C1 segment of cervical spinal cord (tissue), 14 donors: Measurements from ENCODE around the gene RDH5.
A peak's percentile ranks its signal among the peaks of the same experiment; 100 is the strongest.

Experiments used
- DNase-seq, 14 donors: peaks; one replicate each; lab custom pipeline; 2025; lab: John Stamatoyannopoulos, UW

The RDH5 gene

DNA sequence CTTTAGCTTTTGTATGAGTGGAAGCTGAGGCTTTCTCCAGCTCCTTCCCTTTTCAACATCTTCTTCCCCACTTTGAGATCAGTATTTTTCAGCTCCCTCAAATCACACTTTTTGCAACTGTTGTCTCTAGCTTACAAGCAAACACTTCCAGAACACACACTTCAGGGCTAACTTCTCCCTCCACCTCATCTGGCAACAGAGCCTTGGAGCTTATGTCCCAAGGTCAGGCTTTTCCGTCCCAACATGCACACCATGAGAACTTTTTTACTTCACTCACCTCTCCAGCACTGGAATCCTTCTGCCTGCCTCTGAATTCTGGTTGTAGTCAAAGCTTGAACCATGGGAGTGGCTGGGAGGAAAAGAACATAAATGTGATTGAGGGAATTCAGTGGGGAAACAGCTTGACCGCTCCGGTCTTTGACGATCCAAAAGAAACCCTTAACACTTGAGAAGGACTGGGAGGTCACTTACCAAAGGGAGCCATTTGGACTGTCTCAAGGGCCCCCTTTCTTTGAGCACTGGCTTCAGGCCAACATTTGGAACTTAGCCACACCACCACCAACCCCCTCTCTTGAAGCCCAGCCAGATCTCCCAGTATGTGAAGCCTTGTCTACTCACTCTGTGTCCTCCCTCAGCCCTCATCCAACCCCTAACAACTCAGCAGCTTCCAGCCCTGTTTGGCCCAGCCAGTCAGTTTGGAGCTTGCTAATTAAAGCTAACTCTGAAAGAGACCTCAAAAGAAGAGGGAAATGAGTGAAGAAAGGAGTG lies 8.2 kb upstream of the RDH5 start:
- peak in 1 of 14 donors; percentile 17 for DNase-seq

DNA sequence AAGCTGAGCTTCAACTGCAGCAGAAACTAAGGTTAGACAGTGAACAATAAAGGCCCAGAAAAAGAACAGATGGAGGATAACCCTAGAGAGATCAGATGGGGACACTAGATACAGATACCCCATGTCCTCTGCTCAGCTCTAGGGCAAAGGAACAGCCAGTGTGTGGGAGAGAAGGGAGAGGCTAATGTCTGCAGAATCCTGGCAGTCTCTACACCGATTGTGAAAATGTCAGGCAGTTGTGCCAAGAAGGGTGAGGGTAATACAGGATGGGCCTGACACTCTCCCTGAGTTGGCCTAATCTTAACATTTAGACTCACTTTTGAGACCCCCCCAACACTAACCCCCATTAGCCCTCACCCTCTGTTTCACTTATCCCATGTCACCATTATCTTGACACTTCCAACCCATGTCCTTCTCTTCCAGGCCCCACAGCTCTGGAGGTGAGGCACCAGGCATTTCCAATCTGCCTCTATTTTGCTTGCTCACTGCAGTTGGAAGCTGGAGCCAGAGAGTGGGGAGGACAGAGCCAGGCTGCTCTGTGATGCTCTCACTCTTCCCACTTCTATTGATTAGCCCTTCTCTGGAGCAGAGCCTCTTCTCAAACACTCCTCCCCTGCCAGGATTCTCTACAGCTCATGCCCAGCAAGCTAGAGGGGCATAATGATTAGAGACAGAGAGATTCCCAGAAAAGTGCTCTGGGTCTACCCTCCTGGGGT lies 7.3 kb upstream of the RDH5 start:
- DNase-seq: no peak

DNA sequence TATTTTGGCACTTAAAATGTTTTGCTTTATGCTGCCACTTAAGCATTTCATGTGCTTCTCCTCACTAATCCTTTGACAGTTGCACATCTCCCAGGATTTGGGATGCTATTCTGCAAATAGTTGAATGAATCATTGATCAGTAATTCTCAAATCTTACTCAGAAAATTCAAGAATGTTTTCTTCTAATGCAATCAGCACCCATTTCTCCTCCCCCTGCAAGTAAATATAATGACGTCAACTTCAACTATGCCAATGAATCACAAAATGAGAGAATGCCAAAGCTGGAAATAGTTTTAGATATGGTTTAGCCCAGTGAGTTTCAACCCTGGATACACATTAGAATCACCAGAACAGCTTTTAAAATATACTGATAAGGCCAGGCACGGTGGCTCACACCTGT lies 6.5 kb upstream of the RDH5 start:
- no peak for DNase-seq

DNA sequence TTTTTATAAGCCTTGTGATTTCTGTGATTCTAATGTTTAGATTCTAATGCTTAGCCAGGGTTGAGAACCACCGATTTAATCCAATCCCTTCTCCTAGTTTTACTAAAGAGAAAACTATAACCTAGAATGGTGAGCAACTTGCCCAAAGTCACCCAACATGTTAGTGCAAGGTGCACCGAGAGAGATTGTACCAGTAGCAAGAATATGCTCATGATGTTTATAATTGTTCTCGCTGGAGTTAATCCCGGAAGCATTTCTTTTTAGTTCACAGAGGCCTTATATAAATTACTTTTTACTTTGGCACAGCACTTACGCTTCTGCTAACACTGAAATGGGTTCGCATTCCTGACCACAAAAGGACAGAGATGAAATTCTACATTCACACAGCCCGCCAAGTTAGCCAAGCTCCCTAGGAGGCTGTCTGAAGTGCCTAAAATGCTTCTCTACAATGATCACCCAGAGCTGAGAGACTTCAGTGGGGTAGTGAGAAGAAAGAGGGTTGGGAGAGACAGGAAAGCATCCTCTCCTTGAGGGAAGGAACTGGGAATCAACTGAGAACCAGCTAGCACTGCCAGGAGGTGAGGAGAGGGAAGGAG lies 4.9 kb upstream of the RDH5 start:
- DNase-seq: no peak

DNA sequence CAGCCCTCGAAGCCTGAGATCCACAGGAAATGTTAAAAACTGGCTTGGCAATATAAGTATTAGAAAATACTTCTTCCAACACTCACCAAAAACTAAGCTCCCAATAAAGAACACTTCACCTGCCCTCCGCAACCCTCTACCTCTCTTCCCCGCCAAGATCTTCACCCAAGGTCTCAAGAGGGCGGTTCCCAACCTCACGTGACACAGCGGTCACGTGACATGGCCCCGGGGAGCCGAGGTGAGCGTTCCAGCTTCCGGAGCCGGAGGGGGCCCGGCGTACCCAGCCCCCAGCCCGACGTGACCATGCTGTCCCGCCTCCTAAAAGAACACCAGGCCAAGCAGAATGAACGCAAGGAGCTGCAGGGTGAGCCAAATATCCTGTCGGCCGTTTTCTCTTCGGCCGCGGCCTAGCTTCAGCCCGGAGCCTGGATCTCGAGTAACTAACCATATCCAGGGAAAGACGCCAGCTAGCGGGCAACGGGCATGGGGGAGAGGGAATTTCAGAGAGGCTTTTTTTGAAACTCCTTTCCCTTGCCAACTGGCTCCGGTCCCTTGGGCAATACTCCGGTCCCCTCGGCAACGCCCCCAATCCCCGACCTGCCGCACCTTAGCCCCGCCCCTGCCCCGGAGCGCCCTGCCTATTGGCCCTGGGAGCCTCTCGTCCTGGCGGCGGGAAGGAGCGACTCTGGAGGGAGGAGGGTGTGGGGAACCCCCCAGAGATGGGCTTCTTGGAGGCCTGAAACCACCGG lies 4.2 kb upstream of the RDH5 start, which contains the start of gene BLOC1S1:
Gene BLOC1S1, plus strand, starts transcription at position 214 of the 749 bp plus-strand sequence. Its CDS starts 6 bp downstream, at position 220.
- peak; percentile 44 to 91 (median 84) for DNase-seq

DNA sequence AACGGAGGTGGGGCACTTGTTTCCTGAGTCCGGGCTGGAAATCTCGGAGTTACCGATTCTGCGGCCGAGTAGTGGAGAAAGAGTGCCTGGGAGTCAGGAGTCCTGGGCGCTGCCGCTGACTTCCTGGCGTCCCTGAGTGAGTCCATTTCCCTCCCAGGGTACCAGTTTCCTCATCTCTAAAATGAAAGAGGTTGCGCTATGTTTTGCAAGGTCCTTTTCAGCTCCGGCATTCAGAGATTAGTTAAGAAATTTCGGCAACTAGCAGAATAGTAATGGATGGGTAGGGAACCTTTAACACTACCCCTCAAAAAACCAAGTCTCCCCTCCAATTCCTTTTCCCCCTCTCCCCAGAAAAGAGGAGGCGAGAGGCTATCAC lies 3.6 kb upstream of the RDH5 start:
- DNase-seq: no peak

DNA sequence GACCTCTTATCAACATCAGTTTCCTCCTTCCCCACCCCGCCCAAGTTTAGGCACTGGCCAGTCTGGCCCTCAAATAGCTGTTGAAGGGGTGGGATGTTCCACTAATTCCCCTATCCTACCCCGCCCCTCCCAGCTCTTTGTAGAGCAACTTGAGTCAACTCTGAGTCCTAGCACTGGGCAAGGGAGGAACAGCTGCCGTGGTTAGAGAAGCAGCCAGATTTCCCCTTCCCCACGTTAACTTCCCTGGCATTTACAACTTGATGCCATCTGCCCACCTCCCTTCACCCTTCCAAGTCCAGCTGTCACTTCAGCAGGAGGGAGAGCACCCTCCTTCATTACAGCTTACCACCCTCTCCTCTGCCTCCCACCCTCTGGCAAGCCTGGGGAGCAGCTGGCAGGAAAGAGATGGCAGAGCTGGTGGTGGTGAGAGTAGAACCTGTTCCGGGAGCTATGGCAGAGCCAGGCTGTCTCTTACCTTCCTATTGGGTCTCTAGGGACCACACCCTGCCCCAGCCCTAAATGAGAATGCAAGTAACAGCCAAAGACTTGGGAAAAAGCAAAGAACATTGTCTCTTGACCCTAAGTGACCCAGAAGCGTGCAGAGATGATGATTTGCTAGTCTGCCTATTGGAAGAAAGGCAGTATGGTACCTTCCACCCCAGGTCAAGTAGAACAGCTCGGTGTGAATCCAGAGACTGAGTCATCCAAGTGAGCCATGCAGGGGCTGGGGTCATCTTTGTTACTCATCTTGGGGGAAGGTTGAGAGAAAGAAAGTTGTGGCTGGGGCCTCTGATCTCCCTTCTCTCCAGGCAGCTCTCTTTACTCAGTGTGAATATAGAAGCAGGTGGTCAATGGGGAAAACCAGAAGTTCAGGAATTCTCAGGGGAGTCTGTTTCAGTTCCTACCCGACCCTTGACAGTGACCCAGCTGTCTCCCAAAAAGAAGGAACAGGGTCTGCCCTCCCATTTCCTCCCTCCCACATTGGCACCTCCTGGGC lies 2.9 kb upstream of the RDH5 start:
- peak in 1 of 14 donors; percentile 21 for DNase-seq

DNA sequence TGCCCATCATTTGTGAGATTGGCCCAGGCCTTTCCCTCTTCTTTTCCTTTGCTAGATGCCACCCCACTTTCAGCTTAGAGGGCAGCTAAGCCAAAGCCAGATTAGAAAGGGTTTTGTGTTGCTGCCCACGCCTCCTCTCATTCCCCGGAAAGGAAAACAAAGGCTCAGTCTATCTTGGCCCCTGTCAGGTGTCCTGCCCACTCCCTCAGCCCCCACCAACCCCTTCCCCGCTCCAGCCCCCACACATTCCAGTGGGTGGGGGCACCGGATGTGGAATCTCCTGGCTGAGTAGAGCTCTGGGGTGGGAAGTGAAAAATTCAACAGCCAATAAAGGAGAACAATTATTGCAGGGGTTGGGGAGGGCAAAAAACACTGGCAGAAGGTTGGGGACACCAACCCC lies 2.2 kb upstream of the RDH5 start:
- DNase-seq: no peak

DNA sequence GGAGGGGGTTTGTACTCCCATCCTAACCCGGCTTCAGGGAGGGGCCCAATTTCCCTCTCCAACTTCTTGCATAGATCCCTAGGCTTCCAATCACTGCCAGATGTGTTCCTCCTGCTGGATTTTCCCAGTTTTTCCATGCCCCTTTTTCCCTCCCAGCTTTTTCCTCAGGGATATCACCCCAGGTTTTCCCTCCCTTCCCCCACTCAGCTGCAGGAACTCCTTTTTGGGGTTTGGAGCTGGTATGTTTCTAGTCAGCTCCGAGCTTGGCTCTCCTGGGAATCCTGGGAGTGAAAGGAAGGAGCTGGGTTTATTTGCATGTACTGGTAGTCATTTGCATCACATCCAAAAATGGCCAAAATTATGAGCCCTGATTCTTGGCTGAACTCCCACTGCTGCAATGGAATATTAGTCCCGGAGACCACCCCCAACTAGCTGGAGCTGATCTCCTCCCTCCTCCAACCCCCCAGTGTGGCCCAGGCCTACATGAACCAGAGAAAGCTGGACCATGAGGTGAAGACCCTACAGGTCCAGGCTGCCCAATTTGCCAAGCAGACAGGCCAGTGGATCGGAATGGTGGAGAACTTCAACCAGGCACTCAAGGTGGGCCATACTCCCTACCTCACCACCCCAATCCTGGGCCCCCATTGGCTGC lies 1.4 kb upstream of the RDH5 start:
- DNase-seq: no peak

DNA sequence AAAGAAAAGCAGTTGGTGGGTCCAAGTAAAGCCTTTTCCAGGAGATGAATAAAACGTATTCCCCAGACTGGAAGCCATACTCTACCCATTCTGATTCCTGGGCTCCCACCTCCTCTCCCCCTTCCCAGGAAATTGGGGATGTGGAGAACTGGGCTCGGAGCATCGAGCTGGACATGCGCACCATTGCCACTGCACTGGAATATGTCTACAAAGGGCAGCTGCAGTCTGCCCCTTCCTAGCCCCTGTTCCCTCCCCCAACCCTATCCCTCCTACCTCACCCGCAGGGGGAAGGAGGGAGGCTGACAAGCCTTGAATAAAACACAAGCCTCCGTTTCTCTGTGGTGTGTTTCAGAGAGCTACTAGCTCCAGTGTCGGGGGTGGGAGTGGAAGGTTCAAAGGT lies 822 bp upstream of the RDH5 start:
- DNase-seq: no peak

DNA sequence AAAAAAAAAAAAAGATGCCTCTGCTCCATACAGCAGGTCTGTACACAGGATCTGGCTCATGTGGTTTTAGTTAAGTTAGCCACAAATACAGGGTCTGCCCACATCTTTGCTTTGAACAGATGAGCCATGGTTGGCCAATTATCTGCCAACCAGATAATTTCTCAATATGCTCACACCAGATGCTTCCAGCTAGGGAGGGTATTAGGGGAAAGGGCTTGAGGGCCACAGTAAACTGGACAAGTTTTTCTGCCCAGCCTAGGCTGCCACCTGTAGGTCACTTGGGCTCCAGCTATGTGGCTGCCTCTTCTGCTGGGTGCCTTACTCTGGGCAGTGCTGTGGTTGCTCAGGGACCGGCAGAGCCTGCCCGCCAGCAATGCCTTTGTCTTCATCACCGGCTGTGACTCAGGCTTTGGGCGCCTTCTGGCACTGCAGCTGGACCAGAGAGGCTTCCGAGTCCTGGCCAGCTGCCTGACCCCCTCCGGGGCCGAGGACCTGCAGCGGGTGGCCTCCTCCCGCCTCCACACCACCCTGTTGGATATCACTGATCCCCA lies 776 bp downstream of the RDH5 start:
- peak in 10 of 14 donors; percentile 35 to 88 (median 61) for DNase-seq

DNA sequence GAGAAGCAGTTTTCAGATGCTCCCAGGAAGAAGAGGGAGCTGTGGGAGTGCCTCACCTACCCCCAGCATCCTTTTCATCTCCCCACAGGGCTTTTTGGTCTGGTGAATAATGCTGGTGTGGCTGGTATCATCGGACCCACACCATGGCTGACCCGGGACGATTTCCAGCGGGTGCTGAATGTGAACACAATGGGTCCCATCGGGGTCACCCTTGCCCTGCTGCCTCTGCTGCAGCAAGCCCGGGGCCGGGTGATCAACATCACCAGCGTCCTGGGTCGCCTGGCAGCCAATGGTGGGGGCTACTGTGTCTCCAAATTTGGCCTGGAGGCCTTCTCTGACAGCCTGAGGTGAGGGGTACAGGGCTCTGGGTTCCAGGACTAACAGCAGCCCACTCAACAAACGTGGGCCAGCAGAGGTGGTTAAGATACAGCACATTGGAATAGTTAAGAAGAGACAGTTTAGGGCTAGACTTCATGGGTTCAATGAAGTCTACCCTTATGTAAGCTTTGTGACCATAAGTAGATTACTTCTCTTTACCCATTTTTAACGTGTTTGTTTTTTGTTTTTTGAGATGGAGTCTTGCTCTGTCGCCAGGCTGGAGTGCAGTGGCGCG lies 1.5 kb downstream of the RDH5 start:
- no peak for DNase-seq

DNA sequence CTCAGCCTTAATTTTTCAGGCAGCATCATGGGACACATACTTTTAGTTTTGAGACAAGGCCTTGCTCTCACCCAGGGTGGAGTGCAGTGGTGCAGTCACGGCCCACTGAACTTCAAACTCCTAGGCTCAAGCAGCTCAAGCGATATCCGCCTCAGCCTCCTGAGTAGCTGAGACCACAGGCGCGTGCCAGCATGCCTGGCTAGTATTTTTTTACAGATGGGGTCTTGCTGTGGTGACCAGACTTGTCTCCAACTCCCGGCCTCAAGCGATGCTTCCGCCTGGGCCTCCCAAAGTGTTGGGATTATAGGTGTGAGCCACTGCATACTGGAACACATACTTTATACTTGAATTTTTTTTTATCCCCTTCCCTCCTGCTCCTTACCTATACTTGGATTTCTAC lies 2.8 kb downstream of the RDH5 start:
- no peak for DNase-seq

DNA sequence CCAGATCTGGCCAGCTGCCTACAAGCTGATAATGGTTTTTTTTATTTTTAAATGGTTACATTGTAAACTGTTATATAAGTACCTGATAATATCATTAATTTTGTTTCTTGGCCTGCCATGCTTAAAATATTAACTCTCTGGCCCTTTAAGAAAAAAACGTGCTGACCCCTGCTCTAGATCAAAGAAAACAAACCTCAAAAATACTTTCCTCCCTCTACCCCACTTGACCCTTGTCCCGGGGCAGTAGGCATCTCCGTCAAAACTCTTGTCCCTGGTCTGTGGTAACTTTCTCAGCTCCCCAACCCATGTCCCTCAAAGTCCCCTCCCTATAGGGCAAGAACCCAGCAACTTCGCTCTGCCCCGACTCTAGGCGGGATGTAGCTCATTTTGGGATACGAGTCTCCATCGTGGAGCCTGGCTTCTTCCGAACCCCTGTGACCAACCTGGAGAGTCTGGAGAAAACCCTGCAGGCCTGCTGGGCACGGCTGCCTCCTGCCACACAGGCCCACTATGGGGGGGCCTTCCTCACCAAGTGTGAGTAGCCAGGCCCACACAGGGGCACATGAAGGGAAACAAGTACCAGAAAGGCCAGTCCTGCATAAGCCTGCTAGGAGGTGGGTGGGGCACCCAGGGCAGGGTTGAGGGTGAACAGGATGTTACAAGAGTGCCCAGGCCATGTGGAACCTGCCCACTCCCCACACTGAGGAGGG lies 3.5 kb downstream of the RDH5 start:
- DNase-seq: no peak

DNA sequence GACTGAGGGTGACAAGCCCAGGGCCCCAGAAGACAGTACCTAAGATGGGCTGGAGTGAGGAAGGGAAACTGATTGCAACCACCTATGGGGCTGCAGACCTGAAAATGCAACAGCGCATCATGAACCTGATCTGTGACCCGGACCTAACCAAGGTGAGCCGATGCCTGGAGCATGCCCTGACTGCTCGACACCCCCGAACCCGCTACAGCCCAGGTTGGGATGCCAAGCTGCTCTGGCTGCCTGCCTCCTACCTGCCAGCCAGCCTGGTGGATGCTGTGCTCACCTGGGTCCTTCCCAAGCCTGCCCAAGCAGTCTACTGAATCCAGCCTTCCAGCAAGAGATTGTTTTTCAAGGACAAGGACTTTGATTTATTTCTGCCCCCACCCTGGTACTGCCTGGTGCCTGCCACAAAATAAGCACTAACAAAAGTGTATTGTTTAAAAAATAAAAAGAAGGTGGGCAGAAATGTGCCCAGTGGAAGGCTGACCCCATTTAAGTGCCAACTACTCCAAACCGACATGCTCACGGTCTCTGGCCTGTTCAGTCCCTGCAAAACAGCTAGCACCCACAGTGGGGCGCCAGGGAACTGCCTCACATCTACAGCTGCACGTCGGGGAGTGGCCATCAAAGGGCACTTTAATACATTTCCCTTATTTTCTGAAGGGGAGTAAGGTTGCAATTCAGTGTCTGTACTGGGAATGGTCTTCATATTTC lies 4.2 kb downstream of the RDH5 start:
- DNase-seq: peak in 10 of 14 donors; percentile 16 to 60 (median 36)

DNA sequence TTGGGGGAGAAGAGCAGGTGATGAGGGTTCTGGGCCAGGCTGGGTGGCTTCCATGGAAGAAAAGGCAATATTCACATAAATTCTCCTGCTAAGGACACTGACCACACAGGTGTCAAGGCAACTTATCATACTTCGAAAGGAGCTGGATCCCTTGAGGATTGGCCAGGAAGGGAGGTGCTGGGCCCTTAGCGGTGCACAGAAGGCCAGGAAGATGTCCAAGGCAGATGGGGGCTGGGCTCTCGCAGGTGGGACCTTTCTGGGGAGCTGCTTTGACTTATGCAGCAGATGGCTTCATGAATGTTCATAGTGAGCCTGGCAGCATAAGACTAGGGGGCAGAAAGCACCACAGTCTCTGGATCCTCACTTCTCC lies 4.7 kb downstream of the RDH5 start:
- DNase-seq: no peak

DNA sequence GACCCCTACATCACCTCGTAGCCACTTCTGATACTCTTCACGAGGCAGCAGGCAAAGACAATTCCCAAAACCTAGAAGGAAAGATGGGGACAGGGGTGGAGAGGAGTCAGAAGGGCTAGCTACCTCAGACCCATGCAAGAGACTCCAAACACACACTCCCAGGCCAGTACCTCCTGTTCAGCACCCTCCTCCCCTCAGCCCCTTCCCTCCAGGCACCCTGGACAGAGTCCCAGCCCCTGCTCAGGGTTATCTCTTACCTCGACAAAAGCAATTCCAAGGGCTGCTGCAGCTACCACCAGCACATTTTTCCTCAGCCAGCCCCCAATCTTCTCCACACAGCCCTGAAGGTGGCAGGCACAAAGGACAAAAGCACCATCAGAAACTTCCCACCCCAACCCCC lies 5.4 kb downstream of the RDH5 start:
- no peak for DNase-seq

DNA sequence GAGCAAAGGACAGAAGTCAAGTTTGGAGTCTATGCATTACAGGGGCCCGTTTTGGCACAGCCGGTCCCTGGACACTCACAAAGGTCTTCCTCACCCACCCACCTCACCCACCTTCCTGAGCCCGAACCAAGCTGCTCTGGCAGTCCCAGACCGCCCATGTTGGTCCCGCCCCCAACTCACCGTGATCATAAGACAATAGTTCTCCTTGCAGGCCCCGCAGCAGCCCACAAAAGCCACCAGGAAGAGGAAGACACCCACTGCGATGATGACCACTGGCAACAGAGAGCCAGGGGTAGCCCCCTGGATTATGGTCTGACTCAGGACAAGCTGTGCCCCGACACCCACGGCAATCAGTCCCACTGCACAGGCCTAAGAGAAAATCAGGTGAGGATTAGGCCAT lies 6.8 kb downstream of the RDH5 start:
- DNase-seq: peak in 1 of 14 donors; percentile 12
